ENCODE data around the gene COL11A1. TPM values are rescaled to one million over a fixed set of nuclear protein-coding genes. Genes with fewer than 3 reads are reported as not detected.

COL11A1 gene
- total RNA-seq, 4 donors from 2014 or later = 0.16 TPM; not detected in 3

GRCh38 chr1:103106426-103107341 lies 1.6 kb downstream of the COL11A1 start:
- intact Hi-C loops (cut with DNase I; ENCODE audit: low total_unique reads) = loop anchor here (10.0 kb wide), 1 partner anchor 408 kb away; no protein-coding TSS in a partner anchor
- Histone ChIP-seq H3K36me3 (no peaks in the 10 kb centered on the region), H3K4me1 (peaks cover 0 to 20% (median 13%) of the 10 kb centered on the region in 4 donors), H3K4me3 (peak overlapping the region; percentile 12 to 39 (median 16)), H3K27ac (no peak overlapping the region), H3K27me3 (peaks cover 29% of the 10 kb centered on the region), H3K9me3 (no peaks in the 10 kb centered on the region)
- in situ Hi-C loops (cut with MboI; ENCODE audit: low pct_ligation_motif_present in 1 of 4, low pct_unique_long_range_greater_than_20kb in 1 of 4, low sequenced_read_pairs in 3 of 4) = loop anchor here in 1 of 4 donors (10.0 kb wide), 1 partner anchor 408 kb away; no protein-coding TSS in a partner anchor
- DNase-seq = no peak
- WGBS, 2 donors (ENCODE audit: low coverage in 1 of 2) = 0 to 13% methylated on average over 4 to 22 of the region's 23 CpGs
- TF ChIP-seq POLR2AphosphoS5 (IDR thresholded peaks at IDR 0.05) (no peak), CTCF (IDR thresholded peaks at IDR 0.05) (peak; percentile 20 to 44 (median 37))

DNA sequence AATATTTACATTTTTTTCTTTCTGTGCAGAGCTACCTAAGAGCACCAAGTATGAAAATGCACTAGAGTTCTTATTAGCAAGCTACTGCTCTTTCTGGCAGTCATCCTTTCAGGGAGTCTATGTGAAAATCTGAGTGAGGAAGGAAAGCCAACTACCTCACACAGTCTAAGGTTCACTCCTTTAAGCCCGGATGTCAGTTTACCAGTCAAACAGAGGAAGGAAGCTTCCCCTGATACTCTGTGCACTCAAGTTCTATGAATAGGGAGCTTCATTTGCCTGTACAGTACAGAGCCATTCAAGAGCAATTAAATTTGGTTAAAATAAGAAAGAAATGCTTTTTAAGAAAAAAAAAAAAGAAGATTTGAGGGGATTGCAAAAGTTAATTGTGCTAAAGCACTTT lies 6.9 kb downstream of the COL11A1 start:
- intact Hi-C loops (cut with DNase I; ENCODE audit: low total_unique reads) (loop anchor here (10.0 kb wide), 1 partner anchor 413 kb away; no protein-coding TSS in a partner anchor), in situ Hi-C loops (cut with MboI; ENCODE audit: low pct_ligation_motif_present in 1 of 4, low pct_unique_long_range_greater_than_20kb in 1 of 4, low sequenced_read_pairs in 3 of 4) (loop anchor here in 1 of 4 donors (10.0 kb wide), 1 partner anchor 413 kb away; no protein-coding TSS in a partner anchor)
- Histone ChIP-seq H3K4me1 (peaks cover 0 to under 1% (median under 1%) of the 10 kb centered on the region in 4 donors), H3K36me3 (no peaks in the 10 kb centered on the region), H3K27me3 (peaks cover 3% of the 10 kb centered on the region), H3K4me3 (no peak overlapping the region), H3K9me3 (no peaks in the 10 kb centered on the region), H3K27ac (no peak overlapping the region)
- 33 to 43% methylated on average over 1 of the region's 1 CpG for WGBS, 2 donors (ENCODE audit: low coverage in 1 of 2)
- TF ChIP-seq EP300 (IDR thresholded peaks at IDR 0.05; ENCODE audit: low read depth) (no peak), POLR2A (IDR thresholded peaks at IDR 0.05) (no peak), CTCF (IDR thresholded peaks at IDR 0.05) (no peak), POLR2AphosphoS5 (IDR thresholded peaks at IDR 0.05) (no peak)
- DNase-seq = no peak

GRCh38 chr1:103089221-103089620 lies 19.1 kb downstream of the COL11A1 start:
- 61 to 80% methylated on average over 1 to 2 of the region's 2 CpGs for WGBS, 2 donors (ENCODE audit: low coverage in 1 of 2)
- no peak for TF ChIP-seq POLR2A (IDR thresholded peaks at IDR 0.05)
- no peak for TF ChIP-seq EP300 (IDR thresholded peaks at IDR 0.05; ENCODE audit: low read depth)
- no peak for TF ChIP-seq POLR2AphosphoS5 (IDR thresholded peaks at IDR 0.05)
- no peak for TF ChIP-seq CTCF (IDR thresholded peaks at IDR 0.05)
- in situ Hi-C loops (cut with MboI; ENCODE audit: low pct_ligation_motif_present in 1 of 4, low pct_unique_long_range_greater_than_20kb in 1 of 4, low sequenced_read_pairs in 3 of 4) = no loop called here

GRCh38 chr1:103087256-103087655 lies 21.1 kb downstream of the COL11A1 start:
- Histone ChIP-seq H3K27ac (no peak overlapping the region), H3K4me1 (no peaks in the 10 kb centered on the region), H3K9me3 (no peaks in the 10 kb centered on the region), H3K4me3 (no peak overlapping the region), H3K27me3 (no peaks in the 10 kb centered on the region), H3K36me3 (no peaks in the 10 kb centered on the region)
- TF ChIP-seq POLR2AphosphoS5 (IDR thresholded peaks at IDR 0.05) = no peak
- no peak for TF ChIP-seq CTCF (IDR thresholded peaks at IDR 0.05)
- no peak for TF ChIP-seq POLR2A (IDR thresholded peaks at IDR 0.05)
- TF ChIP-seq EP300 (IDR thresholded peaks at IDR 0.05; ENCODE audit: low read depth) = no peak
- in situ Hi-C loops (cut with MboI; ENCODE audit: low pct_ligation_motif_present in 1 of 4, low pct_unique_long_range_greater_than_20kb in 1 of 4, low sequenced_read_pairs in 3 of 4) = no loop called here
- 71 to 78% methylated on average over 1 of the region's 1 CpG for WGBS, 2 donors (ENCODE audit: low coverage in 1 of 2)
- intact Hi-C loops (cut with DNase I; ENCODE audit: low total_unique reads) = no loop called here
- no peak for DNase-seq

More at GRCh38 chr1:103089221-103089620, 19.1 kb downstream of the COL11A1 start:
- no peak overlapping the region for H3K4me3 ChIP-seq
- no peaks in the 10 kb centered on the region for H3K36me3 ChIP-seq
- no peaks in the 10 kb centered on the region for H3K9me3 ChIP-seq
- no peaks in the 10 kb centered on the region for H3K27me3 ChIP-seq
- H3K4me1 ChIP-seq = no peaks in the 10 kb centered on the region
- no peak overlapping the region for H3K27ac ChIP-seq
- intact Hi-C loops (cut with DNase I; ENCODE audit: low total_unique reads) = no loop called here
- no peak for DNase-seq

All from transverse colon (tissue), 4 donors.